HG03571 (cell line): ENCODE measurements around the gene CIC.
"Not testable (repeated sequence)": the region's sequence is repeated elsewhere in the genome, so short reads cannot be mapped to it uniquely, and the experiment has no call there.

ENCODE experiments used
- ATAC-seq: cut with Tn5 transposase; IDR thresholded peaks from one replicate; pipeline ENCODE4 v1.9.1; 2021; ENCODE audit not compliant: unreplicated experiment

Gene CIC

DNA sequence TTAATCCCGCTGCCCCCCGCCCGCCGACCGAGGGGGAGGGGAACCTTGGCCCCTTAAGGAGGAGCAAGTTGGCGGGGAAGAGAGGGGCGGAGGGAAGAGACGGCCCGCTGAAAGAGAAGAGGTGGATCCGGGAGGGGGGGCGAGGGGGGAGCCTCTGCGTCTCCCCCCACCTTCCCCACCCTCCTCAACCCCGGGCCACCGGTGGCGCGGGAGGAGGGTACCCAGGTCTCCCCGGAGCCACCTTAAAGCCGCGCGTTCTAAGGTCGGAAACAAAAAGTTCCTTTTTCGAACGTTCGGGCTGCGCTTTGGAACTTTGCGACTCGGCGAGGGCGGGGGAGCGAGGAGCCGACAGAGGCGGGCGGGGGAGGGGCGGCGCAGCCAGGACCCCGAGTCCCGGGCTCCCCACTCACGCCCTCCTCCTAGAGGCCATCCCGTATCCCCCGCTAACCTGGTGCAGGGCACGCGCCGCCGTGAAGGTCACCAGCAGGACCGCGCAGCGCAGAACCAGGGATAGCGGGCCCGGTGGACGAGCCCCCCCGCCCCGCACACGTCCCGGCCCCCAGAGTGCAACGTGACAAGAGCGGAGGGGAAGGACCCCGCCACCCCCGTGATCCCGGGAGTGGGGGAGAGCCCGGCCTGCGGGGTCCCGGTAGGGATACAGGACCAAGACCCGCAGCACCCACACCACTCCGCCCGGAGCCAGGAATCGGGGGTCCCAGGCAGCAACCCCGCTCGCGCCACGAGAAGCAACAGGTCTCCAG lies 14.8 kb upstream of the CIC start:
- no peak for ATAC-seq

DNA sequence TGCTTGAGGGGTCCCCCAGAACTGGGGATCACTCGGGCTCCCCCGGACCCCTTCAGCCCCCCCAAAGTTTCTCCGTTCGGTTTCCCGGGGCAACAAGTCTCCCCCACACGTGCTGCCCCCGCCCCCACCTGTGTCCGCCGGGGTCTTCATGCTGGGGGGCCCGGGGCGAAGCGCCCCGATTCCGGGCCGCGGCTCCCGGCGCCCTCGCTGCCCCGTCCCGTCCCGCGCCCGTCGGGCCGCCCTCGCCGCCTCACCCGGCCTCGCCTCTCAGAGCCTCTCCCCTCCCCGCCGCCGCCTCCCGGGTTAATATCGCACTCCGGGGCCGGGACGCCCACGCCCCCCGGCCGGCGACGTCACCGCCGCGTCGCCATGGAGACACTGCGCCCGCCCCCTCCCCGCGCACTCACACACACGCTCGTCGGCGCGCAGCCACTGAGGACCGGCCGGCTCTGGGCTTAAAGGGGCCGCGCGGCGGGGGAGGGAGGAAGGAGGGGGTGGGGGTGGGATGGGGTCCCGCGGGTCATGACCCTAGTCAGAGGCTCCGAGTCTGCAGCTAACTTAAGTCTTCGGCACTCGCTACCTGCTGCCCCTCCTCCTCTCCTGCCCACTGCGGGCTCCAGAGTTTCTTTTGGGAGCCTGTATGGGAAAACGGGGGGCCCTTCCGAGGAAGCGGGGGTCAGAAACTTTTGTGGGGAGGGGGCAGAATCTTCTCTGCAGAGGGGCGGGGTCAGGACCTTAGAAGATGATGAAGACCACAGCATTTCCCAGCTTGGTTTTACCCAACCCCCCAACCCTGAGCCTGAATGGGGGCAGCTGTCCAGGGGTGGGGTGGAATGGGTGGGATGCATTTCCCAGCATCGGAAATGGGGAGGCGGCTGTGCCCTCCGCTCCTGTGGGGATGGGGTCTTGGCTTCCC lies 13.9 kb upstream of the CIC start, which contains the start of gene ERF:
TSS of gene ERF (minus strand) at position 279 of the 916 bp plus-strand sequence. CDS start at position 150, 129 bp downstream.
- peak; percentile 57 for ATAC-seq

DNA sequence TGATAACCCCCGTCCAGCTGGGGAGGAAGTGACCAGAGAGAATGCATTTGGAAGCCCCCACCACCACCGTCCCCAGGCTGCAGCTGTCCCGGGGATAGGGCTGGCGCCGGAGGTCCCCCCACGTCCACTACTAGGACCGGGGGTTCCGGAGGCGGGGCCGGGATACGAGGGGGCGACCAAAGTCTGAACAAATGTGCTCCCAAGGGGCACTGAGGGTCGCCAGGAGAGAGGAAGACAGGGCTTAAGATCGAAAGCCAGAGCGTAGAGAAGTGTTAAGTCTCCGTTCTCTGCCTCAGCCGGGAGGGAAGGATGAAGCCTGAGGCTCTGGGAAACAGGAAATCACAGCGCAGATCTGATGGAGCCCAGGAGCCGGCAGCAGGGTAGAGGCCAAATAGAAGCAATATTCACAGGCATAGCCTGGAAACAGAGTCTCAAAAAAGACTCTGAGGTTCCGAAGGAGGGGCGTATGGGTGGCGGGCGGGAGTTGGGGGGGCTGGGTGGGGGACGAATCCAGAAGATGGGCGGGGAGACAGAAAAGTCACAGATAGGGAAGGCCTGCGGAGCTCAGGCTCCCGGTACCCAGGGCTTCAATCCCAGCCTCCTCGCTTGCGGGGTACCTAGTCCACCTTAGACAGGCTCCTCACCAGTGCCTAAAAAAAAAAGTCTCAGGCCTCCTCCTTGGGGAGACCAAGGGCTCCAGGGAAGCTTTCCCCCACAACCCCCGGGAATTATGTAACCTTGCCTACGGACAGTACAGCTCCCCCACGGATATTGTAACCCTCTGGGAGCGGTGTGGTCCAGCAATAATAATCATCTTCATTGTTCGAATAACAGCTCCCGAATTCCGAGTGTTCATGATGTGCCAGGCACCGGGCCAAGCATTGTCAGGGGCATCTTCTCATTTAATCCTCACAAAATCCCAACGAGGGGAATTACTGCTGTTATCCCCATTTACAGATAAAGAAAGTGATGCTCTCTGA lies 13.0 kb upstream of the CIC start:
- ATAC-seq: no peak

DNA sequence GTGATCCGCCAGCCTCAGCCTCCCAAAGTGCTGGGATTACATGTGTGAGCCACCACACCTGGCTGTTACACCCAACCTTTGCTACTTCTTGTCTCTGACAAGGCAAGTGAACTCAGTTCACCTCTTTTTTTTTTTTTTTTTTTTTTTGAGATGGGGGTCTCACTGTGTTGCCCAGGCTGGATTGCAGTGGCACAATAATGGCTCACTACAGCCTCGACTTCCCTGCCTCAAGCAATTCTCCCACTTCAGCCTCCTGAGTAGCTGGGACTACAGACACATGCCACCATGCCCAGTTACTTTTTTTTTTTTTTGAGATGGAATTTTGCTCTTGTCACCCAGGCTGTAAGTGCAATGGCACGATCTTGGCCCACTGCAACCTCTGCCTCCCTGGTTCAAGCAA lies 11.2 kb upstream of the CIC start:
- ATAC-seq: not testable (repeated sequence)

DNA sequence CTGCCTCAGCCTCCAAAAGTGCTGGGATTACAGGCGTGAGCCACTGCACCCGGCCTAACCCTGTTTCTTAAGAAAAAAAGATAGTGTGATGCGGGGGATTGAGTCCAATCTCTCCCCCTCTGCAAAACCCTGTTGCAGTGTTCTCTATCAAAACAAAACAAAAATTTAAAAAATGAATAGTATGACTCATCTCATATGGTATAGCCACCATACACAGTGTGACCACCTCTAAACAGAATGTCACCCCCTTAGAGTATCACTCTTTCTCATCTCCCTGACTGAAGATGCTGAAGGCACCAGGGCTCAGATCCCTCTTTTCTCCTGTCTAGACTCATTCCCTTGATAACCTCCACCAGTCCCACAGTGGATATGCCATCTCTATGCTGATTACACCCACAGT lies 7.3 kb upstream of the CIC start:
- no peak for ATAC-seq

DNA sequence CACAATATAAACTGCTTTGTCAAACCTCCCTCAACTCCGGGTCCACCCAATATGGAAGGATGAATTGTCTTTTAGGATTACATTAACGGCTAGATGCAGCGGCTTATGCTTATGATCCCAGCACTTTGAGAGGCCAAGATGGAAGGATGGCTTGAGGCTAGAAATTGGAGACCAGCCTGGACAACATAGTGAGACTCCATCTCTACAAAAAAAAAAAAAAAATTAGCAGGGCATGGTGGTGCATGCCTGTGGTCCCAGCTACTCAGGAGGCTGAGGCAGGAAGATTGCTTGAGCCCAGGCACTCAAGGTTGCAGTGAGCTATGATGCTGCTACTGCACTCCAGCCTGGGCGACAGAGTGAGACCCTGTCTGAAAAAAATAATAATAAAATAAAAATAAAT lies 2.9 kb upstream of the CIC start:
- ATAC-seq: not testable (repeated sequence)

DNA sequence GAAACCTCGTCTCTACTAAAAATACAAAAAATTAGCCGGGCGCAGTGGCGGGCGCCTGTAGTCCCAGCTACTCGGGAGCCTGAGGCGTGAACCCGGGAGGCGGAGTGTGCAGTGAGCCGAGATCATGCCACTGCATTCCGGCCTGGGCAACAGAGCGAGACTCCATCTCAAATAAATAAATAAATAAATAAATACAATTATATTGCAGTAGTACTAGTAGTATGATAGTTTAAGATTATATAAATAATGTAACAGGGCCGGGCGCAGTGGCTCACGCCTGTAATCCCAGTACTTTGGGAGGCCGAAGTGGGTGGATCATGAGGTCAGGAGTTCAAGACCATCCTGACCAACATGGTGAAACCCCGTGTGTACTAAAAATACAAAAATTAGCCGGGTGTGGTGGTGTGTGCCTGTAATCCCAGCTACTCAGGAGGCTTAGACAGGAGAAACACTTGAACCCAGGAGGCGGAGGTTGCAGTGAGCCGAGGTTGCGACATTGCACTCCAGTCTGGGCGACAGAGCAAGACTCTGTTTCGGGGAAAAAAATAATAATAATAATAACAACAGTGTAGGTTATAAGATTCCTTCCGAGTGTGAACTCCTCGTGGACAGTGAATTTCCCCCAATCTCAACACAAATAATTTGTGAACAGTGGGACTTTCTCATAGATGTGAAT lies 2.0 kb upstream of the CIC start:
- ATAC-seq: not testable (repeated sequence)

DNA sequence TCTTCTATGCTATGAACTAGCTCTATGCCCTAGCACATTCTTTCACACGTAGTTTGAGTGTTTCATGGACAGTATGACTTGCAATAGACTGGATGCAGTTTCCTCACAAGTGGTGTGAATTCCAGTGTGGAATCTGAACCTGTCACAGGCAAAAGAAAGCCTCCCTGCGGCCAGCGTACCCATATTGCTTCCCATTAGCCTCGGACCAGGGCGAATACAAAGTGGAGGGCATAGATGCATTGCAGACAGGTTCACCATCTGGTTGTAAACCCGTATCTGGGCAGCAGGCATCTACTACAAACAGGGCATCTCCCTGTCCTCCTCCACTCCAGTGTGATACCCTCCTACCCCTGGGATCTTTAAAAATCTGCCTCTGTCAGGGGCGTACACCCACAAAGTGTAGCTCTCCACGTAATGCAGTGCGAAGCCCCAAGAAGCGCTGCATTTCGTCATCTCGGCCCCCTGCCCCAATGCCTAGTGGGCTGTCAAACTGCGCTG lies 1.4 kb upstream of the CIC start:
- no peak for ATAC-seq

DNA sequence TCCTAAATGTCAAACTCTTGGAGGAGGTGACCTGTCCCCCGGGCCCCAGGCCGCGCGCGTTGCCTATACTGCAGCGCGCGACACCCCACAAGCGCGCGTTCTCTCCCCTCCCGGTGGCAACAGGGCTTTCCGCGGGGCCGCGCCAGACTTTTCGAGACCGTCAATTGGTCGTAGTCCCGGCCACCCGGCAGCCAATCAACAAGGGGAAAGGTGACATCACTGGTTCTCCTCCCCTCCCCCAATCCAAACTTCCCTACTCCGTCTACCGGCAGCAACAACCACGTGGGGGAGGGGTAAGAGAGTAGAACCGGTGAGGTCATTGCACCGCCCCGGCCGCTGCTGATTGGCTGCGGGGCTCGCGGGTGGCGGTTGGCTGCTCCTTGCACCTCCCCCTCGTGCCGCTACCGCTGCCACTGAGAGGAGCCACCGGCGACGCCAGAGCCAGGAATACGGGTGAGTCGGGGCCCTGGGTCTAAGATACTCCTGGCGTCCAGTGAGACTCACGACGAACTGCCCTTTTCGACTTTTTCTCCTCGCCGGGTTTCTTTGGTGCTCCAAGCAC lies 829 bp upstream of the CIC start:
- peak; percentile 58 for ATAC-seq

DNA sequence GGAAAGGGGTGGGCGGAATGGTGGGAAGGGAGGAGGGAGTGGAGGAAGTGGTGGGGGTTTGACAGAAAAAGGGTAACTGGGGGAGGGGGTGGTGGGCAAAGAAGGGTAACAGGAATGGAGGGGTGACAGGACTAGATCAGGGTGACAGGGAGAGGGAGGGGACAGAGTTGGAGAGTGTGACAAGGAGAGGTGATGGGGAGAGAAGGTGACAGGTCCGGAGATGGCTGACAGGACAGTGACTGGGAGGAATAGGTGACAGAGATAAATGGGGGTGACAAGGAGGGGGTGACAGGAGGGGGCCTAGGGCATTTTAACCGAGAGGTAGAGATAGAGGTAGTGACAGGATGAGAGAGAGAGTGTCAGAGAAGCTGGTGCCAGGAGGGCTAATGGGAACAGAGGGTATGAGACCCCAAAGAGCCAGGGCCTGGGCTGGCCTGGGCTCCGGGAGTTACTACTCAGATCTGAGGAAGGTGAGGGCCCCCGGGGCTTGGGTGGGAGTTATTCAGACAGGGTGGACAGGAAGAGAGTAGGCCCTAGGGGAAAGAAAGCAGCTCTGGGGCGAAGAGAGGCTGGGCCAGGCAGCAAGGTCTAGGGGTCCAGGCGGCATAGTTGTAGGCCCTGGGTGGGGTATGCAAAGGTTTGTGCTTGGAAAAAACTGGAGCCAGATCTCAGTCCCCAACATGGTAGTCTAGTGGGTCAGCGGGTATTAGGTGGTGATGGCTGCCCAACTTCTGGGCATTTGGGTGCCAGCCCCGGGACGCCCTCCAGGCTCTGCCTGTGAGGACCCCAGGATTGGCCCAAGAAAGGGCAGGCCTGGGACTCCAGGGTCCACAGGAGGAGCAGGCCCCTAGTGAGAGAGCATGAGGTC lies 660 bp downstream of the CIC start:
- ATAC-seq: no peak

DNA sequence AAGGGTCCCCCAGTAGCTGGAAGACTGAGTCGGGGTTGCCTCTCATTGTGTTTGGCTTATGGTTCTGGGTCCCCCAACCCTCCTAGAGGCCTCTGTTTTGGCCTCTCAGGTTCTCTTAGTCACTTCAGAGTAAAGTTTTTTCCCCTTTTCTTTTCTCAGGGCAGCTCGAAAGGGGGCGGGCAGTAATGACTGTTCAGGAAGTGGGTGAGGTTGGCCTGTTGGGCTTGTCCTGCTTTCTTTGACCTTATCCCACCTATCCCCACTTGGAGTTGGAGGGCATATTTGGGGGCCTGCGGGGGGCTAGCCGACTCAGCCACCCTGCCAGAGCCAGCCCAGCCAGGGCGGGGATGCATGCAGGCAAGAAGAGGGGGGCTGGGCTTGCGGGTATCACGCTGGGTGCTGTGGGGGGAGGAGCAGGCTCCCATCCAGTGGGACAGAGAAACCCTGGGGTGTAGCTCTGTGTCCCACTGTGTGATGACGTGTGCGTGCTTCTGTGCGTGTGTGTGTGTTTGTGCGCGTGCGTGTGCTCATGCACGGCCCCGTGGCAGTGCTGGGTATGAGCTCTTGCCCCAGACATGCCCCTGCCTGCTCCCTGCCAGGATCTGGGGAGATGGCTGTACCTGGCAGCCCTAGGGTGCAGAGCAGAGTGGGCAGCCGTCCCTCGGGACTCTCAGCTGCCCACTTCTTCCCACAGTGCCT lies 1.4 kb downstream of the CIC start:
- no peak for ATAC-seq

DNA sequence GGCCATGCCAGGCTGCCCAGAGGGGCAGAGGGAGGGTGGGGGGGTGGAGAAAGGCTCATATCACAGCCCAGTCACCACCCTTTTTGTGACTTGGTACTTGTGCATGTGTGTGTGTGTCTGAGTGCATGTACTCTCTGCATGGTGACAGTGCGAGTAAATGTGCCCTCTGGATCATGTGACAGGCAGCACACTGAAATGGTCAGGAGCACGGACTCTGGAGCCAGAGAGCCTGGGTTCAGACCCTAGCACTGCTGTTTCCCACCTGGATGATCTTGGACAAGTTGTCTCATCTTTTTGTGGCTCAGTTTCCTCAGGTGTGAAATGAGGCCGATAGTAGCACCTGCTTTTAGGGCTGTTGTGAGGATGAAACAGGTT lies 2.0 kb downstream of the CIC start:
- no peak for ATAC-seq

DNA sequence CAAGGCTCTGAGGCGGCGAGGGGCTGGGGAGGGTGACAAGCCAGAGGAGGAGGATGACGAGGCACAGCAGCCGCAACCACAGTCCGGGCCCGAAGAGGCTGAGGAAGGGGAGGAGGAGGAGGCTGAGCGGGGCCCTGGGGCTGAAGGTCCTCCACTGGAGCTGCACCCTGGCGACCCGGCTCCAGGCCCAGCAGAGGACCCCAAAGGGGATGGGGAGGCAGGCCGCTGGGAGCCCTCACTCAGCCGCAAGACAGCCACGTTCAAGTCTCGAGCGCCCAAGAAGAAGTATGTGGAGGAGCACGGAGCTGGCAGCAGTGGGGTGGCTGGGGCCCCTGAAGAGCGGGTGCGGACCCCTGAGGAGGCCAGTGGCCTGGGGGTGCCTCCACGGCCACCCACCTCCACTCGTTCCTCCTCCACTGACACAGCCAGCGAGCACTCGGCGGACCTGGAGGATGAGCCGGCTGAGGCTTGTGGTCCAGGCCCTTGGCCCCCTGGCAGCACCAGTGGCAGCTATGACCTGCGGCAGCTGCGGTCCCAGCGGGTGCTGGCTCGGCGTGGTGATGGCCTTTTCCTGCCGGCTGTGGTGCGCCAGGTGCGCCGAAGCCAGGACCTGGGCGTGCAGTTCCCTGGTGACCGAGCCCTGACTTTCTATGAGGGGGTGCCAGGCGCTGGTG lies 2.9 kb downstream of the CIC start:
- ATAC-seq: no peak

DNA sequence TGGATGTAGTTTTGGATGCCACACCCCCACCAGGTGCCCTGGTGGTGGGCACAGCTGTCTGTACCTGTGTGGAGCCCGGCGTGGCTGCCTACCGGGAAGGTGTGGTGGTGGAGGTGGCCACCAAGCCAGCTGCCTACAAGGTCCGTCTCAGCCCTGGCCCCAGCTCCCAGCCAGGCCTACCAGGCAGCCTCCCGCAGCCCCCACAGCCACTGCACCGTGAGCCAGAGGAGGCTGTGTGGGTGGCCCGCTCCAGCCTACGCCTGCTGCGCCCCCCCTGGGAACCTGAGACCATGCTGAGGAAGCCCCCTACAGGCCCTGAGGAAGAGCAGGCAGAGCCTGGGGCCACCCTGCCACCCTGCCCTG lies 3.5 kb downstream of the CIC start:
- no peak for ATAC-seq

DNA sequence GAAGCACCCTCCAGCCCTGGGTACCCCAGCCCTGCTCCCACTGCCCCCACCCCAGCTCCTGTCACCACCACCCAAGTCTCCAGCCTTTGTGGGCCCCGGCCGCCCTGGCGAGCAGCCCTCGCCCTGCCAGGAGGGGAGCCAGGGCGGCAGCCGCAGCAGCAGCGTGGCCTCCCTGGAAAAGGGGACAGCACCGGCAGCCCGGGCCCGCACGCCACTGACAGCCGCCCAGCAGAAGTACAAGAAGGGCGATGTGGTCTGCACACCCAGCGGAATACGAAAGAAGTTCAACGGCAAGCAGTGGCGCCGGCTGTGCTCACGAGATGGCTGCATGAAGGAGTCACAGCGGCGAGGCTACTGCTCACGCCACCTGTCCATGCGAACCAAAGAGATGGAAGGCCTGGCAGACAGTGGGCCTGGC lies 3.9 kb downstream of the CIC start:
- ATAC-seq: no peak

DNA sequence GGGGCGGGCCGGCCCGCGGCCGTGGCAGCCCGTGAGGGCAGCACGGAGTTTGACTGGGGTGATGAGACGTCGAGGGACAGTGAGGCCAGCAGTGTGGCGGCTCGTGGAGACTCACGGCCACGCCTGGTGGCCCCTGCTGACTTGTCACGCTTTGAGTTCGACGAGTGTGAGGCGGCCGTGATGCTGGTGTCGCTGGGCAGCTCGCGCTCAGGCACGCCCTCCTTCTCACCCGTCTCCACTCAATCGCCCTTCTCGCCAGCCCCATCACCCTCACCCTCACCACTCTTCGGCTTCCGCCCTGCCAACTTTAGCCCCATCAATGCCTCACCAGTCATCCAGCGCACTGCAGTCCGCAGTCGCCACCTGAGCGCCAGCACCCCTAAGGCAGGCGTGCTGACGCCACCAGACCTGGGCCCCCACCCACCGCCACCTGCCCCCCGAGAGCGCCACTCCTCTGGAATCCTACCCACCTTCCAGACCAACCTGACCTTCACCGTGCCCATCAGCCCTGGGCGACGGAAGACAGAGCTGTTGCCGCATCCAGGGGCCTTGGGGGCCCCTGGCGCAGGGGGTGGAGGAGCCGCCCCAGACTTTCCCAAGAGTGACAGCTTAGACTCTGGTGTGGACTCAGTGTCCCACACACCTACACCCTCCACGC lies 4.5 kb downstream of the CIC start:
- no peak for ATAC-seq

DNA sequence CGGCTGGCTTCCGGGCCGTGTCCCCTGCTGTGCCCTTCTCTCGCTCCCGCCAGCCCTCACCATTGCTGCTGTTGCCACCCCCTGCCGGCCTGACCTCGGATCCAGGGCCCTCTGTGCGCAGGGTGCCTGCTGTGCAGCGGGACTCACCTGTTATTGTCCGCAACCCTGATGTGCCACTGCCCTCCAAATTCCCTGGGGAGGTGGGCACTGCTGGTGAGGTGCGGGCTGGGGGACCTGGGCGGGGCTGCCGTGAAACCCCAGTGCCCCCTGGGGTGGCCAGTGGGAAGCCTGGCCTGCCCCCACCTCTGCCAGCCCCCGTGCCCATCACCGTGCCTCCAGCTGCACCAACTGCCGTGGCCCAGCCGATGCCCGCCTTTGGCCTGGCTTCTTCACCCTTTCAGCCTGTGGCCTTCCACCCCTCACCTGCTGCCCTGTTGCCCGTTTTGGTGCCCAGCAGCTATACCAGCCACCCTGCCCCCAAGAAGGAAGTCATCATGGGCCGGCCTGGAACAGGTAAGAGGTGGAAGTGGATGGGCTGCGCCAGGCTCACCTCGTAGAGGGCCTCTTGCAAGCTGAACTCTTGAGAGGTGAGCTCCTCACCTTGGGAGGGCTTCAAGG lies 5.1 kb downstream of the CIC start:
- ATAC-seq: no peak
